Stimulated activated CD8-positive, alpha-beta memory T cell treated with anti-CD3 and anti-CD28 coated beads, Interleukin-12 subunit alpha, Interleukin-12 subunit beta, amount 100 ng/mL, for 4 hours (primary cell): ENCODE measurements around the gene SOBP.

Experiments
- DNase-seq: peaks from one replicate; pipeline ENCODE4 v3.0.0-alpha.2; 2020; ENCODE audit warnings: low read depth

The SOBP gene

GRCh38 chr6:107658920-107659865, 169.3 kb downstream of the SOBP start:
- DNase-seq = no peak

GRCh38 chr6:107660839-107661238, 170.9 kb downstream of the SOBP start:
- no peak for DNase-seq

GRCh38 chr6:107661291-107661690, 171.4 kb downstream of the SOBP start:
- no peak for DNase-seq

- no peak for DNase-seq
Observed at GRCh38 chr6:107662333-107662732, 172.4 kb downstream of the SOBP start.

GRCh38 chr6:107663308-107663707, 173.4 kb downstream of the SOBP start:
- DNase-seq = no peak

- no peak for DNase-seq
Observed at GRCh38 chr6:107665382-107665781, 175.5 kb downstream of the SOBP start.

GRCh38 chr6:107666084-107666980, 176.4 kb downstream of the SOBP start:
- no peak for DNase-seq

- no peak for DNase-seq
Observed at GRCh38 chr6:107666981-107667601, 177.2 kb downstream of the SOBP start.

- no peak for DNase-seq
Observed at GRCh38 chr6:107667790-107668189, 177.9 kb downstream of the SOBP start.

- DNase-seq = no peak
Observed at GRCh38 chr6:107668743-107669474, 179.0 kb downstream of the SOBP start.

- DNase-seq = no peak
Observed at GRCh38 chr6:107670792-107671199, 180.9 kb downstream of the SOBP start.

- DNase-seq = no peak
Observed at GRCh38 chr6:107673076-107673494, 183.2 kb downstream of the SOBP start.

GRCh38 chr6:107674995-107675738, 185.2 kb downstream of the SOBP start:
- DNase-seq = peak; percentile 70

- DNase-seq = no peak
Observed at GRCh38 chr6:107676042-107676441, 186.1 kb downstream of the SOBP start.

- DNase-seq = no peak
Observed at GRCh38 chr6:107677399-107677798, 187.5 kb downstream of the SOBP start.

- DNase-seq = no peak
Observed at GRCh38 chr6:107679457-107679856, 189.5 kb downstream of the SOBP start.

- no peak for DNase-seq
Observed at GRCh38 chr6:107682721-107683120, 192.8 kb downstream of the SOBP start.

- no peak for DNase-seq
Observed at GRCh38 chr6:107683183-107683582, 193.3 kb downstream of the SOBP start.

GRCh38 chr6:107684996-107685395, 195.1 kb downstream of the SOBP start:
- DNase-seq = no peak

- no peak for DNase-seq
Observed at GRCh38 chr6:107689190-107689589, 199.3 kb downstream of the SOBP start.
